ENCODE measurements around the gene MGAT4D.

DNA sequence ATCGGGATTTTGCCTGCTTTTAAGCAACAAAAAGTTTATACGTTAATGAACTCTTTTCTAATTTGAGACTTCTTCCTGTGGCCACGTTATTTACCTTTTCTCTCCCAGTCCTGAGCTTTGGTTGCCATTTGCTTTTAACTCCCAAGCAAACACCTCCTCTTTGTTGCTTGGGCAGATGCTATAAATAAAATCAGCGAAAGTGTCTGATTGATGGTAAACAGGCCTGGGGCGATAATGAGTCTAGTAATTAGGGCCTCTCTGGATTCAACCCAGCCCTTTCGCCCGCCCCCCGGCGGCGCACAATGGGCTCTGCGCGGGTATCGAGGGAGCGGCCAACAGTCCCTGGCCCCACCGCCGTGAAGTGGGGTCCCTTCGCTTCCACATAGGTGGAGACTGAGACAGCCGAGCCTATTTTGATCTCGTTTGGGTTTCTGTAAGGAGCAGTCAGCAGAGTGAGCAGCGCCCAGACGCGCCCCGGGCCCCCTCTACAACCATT lies 71.4 kb downstream of the MGAT4D start:
- TF ChIP-seq, protein P1, sequence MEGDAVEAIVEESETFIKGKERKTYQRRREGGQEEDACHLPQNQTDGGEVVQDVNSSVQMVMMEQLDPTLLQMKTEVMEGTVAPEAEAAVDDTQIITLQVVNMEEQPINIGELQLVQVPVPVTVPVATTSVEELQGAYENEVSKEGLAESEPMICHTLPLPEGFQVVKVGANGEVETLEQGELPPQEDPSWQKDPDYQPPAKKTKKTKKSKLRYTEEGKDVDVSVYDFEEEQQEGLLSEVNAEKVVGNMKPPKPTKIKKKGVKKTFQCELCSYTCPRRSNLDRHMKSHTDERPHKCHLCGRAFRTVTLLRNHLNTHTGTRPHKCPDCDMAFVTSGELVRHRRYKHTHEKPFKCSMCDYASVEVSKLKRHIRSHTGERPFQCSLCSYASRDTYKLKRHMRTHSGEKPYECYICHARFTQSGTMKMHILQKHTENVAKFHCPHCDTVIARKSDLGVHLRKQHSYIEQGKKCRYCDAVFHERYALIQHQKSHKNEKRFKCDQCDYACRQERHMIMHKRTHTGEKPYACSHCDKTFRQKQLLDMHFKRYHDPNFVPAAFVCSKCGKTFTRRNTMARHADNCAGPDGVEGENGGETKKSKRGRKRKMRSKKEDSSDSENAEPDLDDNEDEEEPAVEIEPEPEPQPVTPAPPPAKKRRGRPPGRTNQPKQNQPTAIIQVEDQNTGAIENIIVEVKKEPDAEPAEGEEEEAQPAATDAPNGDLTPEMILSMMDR (IDR thresholded peaks at IDR 0.05 in 4 of 5, conservative IDR thresholded peaks at IDR 0.05 in 1 of 5): no peak
- TF ChIP-seq POLR2A (IDR thresholded peaks at IDR 0.05): no peak

Measured in gastrocnemius medialis (tissue), 4 donors.